NCI-H1105 (cell line): ENCODE measurements around the gene MRM2.
"Not testable (repeated sequence)": the region's sequence is repeated elsewhere in the genome, so short reads cannot be mapped to it uniquely, and the experiment has no call there.

Source experiments
- DNase-seq: peaks from one replicate; lab custom pipeline; 2025; lab: John Stamatoyannopoulos, UW

Gene MRM2

DNA sequence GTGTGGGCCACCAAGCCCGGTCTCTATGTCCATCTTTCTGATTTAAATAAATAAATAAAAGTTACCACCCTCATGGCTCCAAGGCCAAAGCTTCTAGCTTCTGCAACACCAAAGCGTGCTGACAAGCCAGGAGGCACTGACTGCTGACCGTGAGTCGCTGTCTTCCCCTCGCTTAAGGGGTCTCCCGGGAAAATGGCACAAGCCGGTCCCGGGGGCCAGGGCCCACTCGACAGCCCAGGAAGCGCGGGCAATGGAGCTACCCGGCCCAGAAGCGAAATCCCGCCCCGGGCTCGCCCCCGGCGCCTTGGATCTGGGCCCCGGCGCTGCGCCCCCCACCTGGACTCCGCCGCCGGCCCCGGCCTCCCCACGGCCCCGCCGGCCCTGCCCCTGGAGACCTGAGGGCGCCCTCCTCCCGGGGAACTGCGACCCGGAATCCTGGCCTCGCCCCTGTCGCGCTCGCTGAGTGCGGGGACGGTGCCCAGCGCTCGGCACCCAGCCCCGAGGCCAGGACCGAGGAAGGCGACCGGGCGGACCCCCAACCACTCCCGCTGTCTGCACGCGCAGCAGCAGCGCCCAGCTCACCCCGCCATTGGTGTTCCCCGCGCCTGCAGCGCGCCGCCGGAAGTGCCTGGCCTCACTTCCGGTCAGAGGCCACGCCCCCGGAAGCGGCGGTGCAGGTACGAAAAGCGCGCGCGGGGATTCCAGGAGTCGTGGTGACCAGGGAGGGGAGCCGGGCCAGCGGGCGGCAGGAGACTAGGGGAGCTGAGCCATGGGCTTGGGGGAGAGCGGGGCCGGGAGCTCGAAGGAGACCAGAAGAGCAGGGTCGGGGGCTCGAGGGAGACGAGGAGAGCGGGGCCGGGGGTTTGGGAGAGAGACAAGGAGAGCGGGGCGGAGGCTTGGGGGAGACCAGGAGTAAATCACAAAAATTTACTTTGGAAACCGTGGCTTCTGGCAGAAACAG lies at the start of gene MRM2, which contains the start of gene NUDT1:
MRM2 (minus strand) TSS at position 626 of the 961 bp plus-strand sequence; CDS start at position 590, 36 bp downstream.
NUDT1 (plus strand) TSS at position 647 of the 961 bp plus-strand sequence. CDS start 2,349 bp downstream, outside the sequence.
- peak; percentile 66 for DNase-seq

- no peak for DNase-seq
Observed at GRCh38 chr7:2290877-2291276, 48.9 kb upstream of the MRM2 start.

GRCh38 chr7:2289621-2290020 lies 47.6 kb upstream of the MRM2 start:
- DNase-seq, result no peak

DNA sequence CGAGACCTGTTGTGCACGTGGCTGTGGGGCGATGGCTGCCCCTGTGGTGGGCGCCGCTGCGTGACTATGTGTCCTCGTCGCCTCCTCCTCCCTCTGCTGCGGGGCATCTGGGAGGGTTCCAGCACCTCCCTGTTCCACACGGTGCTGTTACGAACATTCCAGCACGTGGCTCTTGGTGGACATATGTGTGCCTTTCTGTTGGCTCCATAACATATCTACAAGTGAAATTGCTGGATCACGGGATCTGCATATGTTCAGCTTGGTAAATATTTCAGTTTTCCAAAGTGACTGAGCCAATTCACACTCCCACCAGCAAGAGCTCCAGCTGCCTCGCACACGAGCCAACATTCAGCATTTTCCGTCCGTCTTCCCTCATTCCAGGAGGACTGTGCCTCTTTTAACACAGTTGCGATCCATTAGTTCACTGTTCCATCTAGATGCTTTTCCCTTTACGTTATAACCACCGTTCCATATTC lies 47.1 kb upstream of the MRM2 start:
- no peak for DNase-seq

- no peak for DNase-seq
Observed at GRCh38 chr7:2288503-2288902, 46.5 kb upstream of the MRM2 start.

GRCh38 chr7:2287745-2288144 lies 45.7 kb upstream of the MRM2 start:
- DNase-seq, result no peak

DNA sequence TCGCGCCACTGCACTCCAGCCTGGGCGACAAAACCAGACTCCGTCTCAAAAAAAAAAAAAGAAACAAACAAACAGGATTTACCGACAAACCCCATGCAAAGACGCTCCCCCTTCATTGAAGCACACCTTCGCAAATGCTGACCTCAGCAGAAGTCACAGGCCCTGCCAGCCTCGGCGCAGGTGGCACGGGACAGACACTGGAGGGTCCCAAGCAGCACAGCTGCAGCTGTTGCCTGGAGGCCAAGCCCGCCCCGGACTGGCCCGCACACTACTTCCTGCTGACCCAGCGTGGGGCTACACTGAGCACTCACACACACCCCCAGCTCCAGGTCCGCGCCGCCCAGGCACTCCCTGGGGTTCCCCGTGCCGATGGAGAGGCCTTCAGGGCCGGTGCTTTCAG lies 41.1 kb upstream of the MRM2 start:
- DNase-seq, result no peak

- DNase-seq, result no peak
Observed at GRCh38 chr7:2282185-2282751, 40.3 kb upstream of the MRM2 start.

- no peak for DNase-seq
Observed at GRCh38 chr7:2281541-2281940, 39.5 kb upstream of the MRM2 start.

DNA sequence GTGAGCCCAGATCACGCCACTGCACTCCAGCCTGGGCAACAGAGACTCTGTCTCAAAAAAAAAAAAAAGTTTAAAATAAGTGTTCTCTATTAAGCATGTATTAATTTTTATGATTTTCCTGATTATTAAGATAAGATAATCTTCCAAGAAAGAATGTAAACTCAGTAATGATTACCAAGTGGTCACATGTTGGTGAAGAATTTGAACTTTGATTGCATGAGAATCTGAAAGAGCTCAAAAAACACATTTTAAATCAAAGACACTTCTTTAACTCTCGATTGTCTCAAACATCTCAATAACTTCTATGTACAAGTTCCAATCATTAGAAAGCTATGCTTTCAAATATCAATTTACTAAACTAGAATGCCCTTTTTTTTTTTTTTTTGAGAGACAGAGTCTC lies 38.4 kb upstream of the MRM2 start:
- DNase-seq, result no peak

DNA sequence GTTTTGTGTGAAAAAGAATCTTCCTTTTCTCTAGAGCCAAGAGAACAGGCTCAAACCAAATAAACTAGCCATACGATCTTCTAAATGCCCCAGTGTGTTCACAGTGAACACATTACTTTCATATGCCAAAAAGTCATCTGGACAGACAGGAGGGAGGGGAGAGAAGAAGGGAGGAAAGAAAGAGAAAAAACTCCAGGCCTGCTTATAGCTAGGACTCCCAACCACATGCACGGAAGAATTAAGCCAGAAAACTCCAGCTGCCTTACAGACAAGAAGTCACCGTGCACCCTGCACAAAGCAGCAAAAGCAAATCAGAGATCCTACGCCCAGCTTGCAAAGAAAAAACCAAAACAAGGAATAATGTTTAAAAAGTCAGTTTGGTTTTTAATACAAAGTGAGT lies 37.9 kb upstream of the MRM2 start:
- no peak for DNase-seq

DNA sequence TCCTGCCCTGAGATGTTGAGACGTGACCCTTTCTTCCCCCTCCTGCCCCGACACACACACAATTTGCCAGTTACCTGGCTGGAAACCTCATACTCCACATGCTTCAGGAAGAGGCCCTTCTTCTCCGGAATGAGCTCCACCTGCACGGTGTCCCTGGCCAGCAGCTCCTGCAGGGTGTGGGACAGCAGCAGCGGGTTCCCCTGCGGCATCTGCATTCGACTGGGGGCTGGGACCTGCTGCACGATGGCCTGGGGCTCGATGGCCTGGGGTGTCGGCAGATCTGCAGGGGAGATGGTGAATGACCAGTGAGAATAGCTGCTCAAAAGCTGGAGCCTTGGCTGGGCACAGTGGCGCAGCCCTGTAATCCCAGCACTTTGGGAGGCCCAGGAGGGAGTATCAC lies 36.0 kb upstream of the MRM2 start:
- DNase-seq, result no peak

DNA sequence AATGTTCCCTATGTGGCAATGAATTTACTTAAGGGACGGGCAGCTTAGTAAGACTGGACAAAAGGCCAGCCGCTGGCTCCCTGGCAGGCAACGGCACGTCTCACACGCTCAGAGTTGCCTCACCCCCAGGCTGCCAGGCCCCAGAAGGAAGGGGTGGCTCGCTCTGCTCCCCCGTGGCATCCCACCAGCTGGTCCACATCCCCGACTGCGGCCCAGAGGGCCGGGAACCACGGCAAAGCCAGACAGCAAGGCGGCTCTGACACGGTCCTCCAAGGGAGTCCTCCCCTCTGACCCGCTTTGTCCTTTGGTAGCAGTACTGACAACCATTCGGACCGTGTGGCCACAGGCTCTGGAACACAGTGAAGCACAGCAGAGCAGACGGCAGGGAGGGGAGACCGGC lies 34.1 kb upstream of the MRM2 start:
- DNase-seq, result no peak

GRCh38 chr7:2275101-2275500 lies 33.1 kb upstream of the MRM2 start:
- DNase-seq, result no peak

GRCh38 chr7:2274666-2275065 lies 32.7 kb upstream of the MRM2 start:
- no peak for DNase-seq

DNA sequence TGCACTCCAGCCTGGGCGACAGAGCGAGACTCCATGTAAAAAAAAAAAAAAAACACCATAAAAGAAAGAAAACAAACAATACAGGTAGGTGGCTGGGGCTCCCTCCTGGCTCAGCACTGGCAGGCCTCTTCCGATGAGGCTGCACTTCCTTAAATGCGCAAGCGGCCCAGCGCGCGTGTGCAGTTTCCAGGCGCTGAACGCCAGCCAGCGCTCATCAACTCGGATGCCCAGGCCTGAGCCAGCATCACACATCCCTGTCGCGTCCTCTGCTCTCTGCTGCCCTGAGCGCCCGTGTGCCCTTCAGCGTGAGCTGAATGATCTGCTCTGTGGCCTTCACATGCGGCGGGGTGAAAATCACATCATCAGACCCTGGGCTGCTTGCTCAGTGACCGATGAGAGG lies 31.9 kb upstream of the MRM2 start:
- DNase-seq, result no peak

DNA sequence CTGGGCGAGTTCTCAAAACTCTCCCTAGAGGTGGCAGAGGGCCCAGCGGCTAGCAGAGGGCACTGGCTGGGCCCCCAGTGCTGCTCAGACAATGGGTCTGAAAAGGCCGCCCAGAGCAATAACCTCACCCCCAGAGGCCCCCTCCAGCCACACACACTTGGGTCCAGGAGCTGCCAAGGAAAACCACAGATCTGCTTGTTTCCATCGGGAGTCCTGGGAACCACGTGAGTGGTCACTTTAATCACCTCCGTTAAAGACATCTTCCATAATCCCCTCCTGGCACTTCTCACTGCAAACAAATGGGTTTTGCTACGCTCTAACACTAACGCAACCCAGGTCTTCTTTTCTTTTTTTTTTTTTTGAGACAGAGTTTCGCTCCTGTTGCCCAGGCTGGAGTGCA lies 30.0 kb upstream of the MRM2 start:
- no peak for DNase-seq

DNA sequence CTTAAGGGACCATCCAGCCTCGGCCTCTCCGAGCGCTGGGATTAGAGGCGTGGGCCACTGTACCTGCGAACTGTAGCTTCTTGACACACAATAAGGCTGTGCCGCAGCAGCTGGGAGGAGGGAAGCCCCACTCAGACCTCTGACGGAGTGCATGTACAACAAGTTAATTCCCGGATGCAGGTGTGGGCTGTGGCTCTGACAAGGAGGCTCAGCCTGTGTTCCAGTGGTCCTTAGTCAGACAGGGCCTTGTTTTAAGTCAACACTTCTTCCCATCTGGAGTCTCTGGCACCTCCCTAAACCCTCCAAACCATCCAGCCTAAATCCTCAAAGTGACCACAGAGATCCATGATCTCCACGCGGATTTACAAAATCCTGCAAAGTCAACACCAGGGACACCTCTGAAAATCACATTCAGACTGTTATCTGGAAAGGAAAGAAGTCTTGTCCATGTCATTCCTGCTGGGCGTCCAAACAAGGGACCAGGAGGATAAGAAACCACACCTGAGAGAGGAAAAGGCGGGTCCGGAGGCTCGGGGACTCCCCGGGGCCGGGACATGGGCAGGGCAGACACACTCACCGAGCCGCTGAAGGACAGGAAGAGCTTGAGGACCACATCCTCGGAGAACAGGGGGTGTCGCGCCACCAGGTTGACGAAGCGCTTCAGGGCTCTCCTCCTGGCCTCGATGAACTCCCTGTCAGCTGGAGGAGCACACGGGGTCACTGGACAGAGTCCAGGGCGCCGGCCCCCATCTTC lies 29.4 kb upstream of the MRM2 start:
- DNase-seq, result no peak

DNA sequence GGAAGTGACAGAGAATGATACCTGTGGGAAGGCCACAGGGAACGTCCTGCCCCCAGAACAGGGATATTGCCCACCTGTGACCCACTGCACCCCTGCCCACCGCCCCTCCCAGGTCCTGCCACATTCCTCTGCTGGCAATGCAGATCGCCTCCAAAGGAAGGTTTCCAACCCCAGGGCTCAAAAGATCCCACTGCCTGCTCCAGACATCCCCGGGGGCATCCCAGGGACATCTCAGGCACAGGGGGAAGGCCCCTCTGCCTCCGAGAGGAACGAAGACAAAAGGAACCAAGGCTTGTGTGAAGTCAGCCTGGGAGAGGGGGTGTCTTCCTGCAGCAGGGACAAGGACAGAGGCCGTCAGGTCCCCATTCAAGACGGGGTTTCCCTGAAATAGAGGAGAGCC lies 28.5 kb upstream of the MRM2 start:
- no peak for DNase-seq

GRCh38 chr7:2269991-2270460 lies 28.0 kb upstream of the MRM2 start:
- DNase-seq, result no peak

GRCh38 chr7:2269089-2269990 lies 27.3 kb upstream of the MRM2 start:
- not testable (repeated sequence) for DNase-seq
